ENCODE measurements around the gene TRABD2B.

- TF ChIP-seq GRHL2 (CRISPR knock-in tag; IDR thresholded peaks at IDR 0.05; ENCODE audit: insufficient replicate concordance, severe bottlenecking) (no peak), TEAD1 (CRISPR knock-in tag; IDR thresholded peaks at IDR 0.05) (no peak), SP1 (CRISPR knock-in tag; conservative IDR thresholded peaks at IDR 0.05) (no peak), NFE2L1 (CRISPR knock-in tag; IDR thresholded peaks at IDR 0.05) (no peak)
- TF ChIP-seq, protein P1, sequence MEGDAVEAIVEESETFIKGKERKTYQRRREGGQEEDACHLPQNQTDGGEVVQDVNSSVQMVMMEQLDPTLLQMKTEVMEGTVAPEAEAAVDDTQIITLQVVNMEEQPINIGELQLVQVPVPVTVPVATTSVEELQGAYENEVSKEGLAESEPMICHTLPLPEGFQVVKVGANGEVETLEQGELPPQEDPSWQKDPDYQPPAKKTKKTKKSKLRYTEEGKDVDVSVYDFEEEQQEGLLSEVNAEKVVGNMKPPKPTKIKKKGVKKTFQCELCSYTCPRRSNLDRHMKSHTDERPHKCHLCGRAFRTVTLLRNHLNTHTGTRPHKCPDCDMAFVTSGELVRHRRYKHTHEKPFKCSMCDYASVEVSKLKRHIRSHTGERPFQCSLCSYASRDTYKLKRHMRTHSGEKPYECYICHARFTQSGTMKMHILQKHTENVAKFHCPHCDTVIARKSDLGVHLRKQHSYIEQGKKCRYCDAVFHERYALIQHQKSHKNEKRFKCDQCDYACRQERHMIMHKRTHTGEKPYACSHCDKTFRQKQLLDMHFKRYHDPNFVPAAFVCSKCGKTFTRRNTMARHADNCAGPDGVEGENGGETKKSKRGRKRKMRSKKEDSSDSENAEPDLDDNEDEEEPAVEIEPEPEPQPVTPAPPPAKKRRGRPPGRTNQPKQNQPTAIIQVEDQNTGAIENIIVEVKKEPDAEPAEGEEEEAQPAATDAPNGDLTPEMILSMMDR (IDR thresholded peaks at IDR 0.05) = no peak
- TF ChIP-seq, protein P2, sequence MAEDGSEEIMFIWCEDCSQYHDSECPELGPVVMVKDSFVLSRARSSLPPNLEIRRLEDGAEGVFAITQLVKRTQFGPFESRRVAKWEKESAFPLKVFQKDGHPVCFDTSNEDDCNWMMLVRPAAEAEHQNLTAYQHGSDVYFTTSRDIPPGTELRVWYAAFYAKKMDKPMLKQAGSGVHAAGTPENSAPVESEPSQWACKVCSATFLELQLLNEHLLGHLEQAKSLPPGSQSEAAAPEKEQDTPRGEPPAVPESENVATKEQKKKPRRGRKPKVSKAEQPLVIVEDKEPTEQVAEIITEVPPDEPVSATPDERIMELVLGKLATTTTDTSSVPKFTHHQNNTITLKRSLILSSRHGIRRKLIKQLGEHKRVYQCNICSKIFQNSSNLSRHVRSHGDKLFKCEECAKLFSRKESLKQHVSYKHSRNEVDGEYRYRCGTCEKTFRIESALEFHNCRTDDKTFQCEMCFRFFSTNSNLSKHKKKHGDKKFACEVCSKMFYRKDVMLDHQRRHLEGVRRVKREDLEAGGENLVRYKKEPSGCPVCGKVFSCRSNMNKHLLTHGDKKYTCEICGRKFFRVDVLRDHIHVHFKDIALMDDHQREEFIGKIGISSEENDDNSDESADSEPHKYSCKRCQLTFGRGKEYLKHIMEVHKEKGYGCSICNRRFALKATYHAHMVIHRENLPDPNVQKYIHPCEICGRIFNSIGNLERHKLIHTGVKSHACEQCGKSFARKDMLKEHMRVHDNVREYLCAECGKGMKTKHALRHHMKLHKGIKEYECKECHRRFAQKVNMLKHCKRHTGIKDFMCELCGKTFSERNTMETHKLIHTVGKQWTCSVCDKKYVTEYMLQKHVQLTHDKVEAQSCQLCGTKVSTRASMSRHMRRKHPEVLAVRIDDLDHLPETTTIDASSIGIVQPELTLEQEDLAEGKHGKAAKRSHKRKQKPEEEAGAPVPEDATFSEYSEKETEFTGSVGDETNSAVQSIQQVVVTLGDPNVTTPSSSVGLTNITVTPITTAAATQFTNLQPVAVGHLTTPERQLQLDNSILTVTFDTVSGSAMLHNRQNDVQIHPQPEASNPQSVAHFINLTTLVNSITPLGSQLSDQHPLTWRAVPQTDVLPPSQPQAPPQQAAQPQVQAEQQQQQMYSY (CRISPR knock-in tag; IDR thresholded peaks at IDR 0.05) = no peak
- TF ChIP-seq, protein P3, sequence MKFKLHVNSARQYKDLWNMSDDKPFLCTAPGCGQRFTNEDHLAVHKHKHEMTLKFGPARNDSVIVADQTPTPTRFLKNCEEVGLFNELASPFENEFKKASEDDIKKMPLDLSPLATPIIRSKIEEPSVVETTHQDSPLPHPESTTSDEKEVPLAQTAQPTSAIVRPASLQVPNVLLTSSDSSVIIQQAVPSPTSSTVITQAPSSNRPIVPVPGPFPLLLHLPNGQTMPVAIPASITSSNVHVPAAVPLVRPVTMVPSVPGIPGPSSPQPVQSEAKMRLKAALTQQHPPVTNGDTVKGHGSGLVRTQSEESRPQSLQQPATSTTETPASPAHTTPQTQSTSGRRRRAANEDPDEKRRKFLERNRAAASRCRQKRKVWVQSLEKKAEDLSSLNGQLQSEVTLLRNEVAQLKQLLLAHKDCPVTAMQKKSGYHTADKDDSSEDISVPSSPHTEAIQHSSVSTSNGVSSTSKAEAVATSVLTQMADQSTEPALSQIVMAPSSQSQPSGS (CRISPR knock-in tag; IDR thresholded peaks at IDR 0.05; ENCODE audit: borderline replicate concordance, low read depth) = no peak
Measured at GRCh38 chr1:47903723-47904122, 93.5 kb downstream of the TRABD2B start.

Data from WTC11 (cell line).